Peyer's patch (tissue), 4 donors: Measurements from ENCODE around the gene TNFRSF8. TPM values are rescaled to one million over a fixed set of nuclear protein-coding genes. Genes with fewer than 3 reads are reported as not detected.
A peak's percentile ranks its signal among the peaks of the same experiment; 100 is the strongest.

Source experiments
- DNase-seq, 3 donors: peaks; one replicate each; pipeline ENCODE4 v3.0.0-alpha.2; 2017 to 2019
- H3K27ac ChIP-seq, 4 donors: fragments of 200-600 bp; sonication (generic); one replicate each; pipeline ENCODE4 v1.5.1; 2016 to 2019
- H3K27me3 ChIP-seq, 2 donors: fragments of 200-600 bp; sonication (generic); one replicate each; pipeline ENCODE4 v1.5.1; 2019
- H3K36me3 ChIP-seq, 3 donors: fragments of 200-600 bp; sonication (generic); one replicate each; pipeline ENCODE4 v1.5.1; 2016 to 2019
- H3K4me1 ChIP-seq, 4 donors: fragments of 200-600 bp; sonication (generic); one replicate each; pipeline ENCODE4 v1.5.1; 2016 to 2019
- H3K4me3 ChIP-seq, 4 donors: fragments of 200-600 bp; sonication (generic); 1 replicate in 3 of 4; 2 replicates in 1 of 4; pipeline ENCODE4 v1.5.1; 2016 to 2019; ENCODE audit warnings: mild to moderate bottlenecking in 1 of 4
- H3K9me3 ChIP-seq, 4 donors: fragments of 200-600 bp; sonication (generic); one replicate each; pipeline ENCODE4 v1.5.1; 2016 to 2019; ENCODE audit warnings: mild to moderate bottlenecking in 1 of 4
- POLR2A ChIP-seq, 2 donors: fragments of 450-650 bp; IDR thresholded peaks; one replicate each; pipeline ENCODE4 v1.5.1; 2017; ENCODE audit warnings: antibody characterized with exemption in 2 of 2, mild to moderate bottlenecking in 2 of 2, moderate library complexity in 2 of 2
- total RNA-seq, 4 donors: library from RNA; depleted of rRNA; stranded (reverse); fragments of >200 nt; gene quantifications; one replicate each; pipeline ENCODE4 v1.1.0, GENCODE V29; 2016
- TF ChIP-seq, protein P1 (sequence below), 6 experiments: fragments of 450-650 bp in 4 of 6; fragments of 200-600 bp in 2 of 6; sonication (generic) in 1 of 6; IDR thresholded peaks; one replicate each; pipeline ENCODE4 v1.5.1; 2017 to 2019; ENCODE audit warnings: antibody characterized with exemption in 6 of 6, mild to moderate bottlenecking in 3 of 6, moderate library complexity in 1 of 6

The TNFRSF8 gene
- total RNA-seq, 4 donors from 2014 or later: not detected

DNA sequence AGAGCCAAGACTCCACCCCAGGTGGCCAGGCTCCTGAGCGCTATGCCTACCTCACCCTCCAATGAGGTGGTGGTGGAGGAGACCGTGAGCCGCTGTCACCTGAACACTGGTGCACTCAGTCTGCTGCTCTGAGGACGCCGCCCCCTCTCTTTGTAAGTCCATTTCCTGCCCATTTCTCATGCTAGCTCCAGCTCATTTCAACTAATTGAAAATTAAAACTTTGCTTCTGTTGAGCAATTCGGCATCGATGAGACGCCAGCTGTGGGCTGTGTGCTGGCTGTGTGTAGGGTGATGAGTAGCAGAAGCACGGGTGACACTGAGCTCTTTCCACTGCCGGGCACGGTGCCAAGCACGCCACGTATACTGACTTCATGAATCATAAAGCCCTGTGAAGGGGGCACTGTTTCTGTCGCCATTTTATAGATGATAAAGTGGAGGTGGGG, 114.9 kb downstream of the TNFRSF8 start:
- Histone ChIP-seq H3K27me3 (no peaks in the 10 kb centered on the region), H3K36me3 (no peaks in the 10 kb centered on the region), H3K9me3 (no peaks in the 10 kb centered on the region), H3K4me3 (peak overlapping the region in 1 of 4 donors; percentile 24), H3K27ac (peak overlapping the region; percentile 50 to 71 (median 64)), H3K4me1 (peaks cover 7 to 78% (median 53%) of the 10 kb centered on the region in 4 donors)
- no peak for TF ChIP-seq POLR2A (IDR thresholded peaks at IDR 0.05)
- TF ChIP-seq, protein P1, sequence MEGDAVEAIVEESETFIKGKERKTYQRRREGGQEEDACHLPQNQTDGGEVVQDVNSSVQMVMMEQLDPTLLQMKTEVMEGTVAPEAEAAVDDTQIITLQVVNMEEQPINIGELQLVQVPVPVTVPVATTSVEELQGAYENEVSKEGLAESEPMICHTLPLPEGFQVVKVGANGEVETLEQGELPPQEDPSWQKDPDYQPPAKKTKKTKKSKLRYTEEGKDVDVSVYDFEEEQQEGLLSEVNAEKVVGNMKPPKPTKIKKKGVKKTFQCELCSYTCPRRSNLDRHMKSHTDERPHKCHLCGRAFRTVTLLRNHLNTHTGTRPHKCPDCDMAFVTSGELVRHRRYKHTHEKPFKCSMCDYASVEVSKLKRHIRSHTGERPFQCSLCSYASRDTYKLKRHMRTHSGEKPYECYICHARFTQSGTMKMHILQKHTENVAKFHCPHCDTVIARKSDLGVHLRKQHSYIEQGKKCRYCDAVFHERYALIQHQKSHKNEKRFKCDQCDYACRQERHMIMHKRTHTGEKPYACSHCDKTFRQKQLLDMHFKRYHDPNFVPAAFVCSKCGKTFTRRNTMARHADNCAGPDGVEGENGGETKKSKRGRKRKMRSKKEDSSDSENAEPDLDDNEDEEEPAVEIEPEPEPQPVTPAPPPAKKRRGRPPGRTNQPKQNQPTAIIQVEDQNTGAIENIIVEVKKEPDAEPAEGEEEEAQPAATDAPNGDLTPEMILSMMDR (IDR thresholded peaks at IDR 0.05): peak in 1 of 6 experiments; percentile 4
- DNase-seq: peak in 2 of 3 donors; percentile 74 to 88

- DNase-seq: no peak
- H3K27me3 ChIP-seq: no peaks in the 10 kb centered on the region
- TF ChIP-seq POLR2A (IDR thresholded peaks at IDR 0.05): no peak
- TF ChIP-seq, protein P1 (IDR thresholded peaks at IDR 0.05): no peak
- H3K4me3 ChIP-seq: peak overlapping the region in 1 of 4 donors; percentile 24
- H3K27ac ChIP-seq: peak overlapping the region; percentile 50 to 71 (median 64)
- H3K4me1 ChIP-seq: peaks cover 7 to 77% (median 49%) of the 10 kb centered on the region in 4 donors
- H3K9me3 ChIP-seq: no peaks in the 10 kb centered on the region
- H3K36me3 ChIP-seq: no peaks in the 10 kb centered on the region
These were observed 115.4 kb downstream of the TNFRSF8 start for GRCh38 chr1:12178511-12178910.

DNA sequence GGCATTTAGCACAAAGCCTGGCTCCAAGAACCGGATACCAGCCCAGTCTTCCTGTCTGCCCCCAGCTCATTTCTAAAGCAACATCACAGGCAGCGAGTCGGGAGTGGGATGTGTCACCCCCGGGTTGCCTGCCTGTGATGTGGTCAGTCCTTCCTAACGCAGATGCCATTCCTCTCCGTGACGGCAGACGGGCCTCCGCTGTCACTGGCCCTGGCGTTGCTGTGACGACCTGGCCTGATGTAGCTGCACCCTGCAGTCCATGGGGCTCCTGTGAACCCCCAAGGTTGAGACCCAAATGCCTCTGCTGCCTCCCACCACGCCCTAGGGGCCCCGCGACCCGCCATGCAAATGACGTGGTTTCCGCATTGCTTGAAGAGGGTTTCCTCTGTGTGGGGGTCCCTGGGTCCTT, 116.0 kb downstream of the TNFRSF8 start:
- Histone ChIP-seq H3K4me3 (peak overlapping the region in 1 of 4 donors; percentile 24), H3K36me3 (no peaks in the 10 kb centered on the region), H3K4me1 (peaks cover 7 to 75% (median 49%) of the 10 kb centered on the region in 4 donors), H3K27me3 (no peaks in the 10 kb centered on the region), H3K9me3 (no peaks in the 10 kb centered on the region), H3K27ac (peak overlapping the region; percentile 50 to 71 (median 64))
- peak in 2 of 3 donors; percentile 64 to 73 for DNase-seq
- no peak for TF ChIP-seq POLR2A (IDR thresholded peaks at IDR 0.05)
- TF ChIP-seq, protein P1 (IDR thresholded peaks at IDR 0.05): no peak

DNA sequence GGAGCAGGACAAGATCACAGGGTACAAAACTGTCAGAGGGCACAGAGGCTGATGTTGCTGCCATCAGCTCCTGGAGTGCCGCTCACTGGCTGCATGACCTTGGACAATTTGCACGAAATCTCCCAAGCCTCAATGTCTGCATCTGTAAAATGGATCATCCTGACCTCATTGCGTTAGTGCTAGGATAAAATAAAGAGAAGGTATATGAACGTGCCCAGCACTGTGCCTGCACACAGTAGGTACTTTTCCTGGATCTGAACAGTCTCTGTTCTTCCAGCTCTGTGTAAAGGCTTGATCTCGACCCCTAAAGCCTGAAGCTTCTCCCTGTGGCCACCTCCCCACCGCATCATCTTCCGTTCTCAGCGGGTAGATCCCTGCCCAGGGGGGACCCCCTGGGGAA, 116.6 kb downstream of the TNFRSF8 start:
- no peaks in the 10 kb centered on the region for H3K36me3 ChIP-seq
- H3K4me3 ChIP-seq: no peak overlapping the region
- peak overlapping the region; percentile 23 to 71 (median 64) for H3K27ac ChIP-seq
- no peaks in the 10 kb centered on the region for H3K27me3 ChIP-seq
- H3K9me3 ChIP-seq: no peaks in the 10 kb centered on the region
- TF ChIP-seq POLR2A (IDR thresholded peaks at IDR 0.05): no peak
- TF ChIP-seq, protein P1 (IDR thresholded peaks at IDR 0.05): no peak
- peaks cover 5 to 74% (median 47%) of the 10 kb centered on the region in 4 donors for H3K4me1 ChIP-seq
- DNase-seq: no peak

GRCh38 chr1:12180315-12180714, 117.2 kb downstream of the TNFRSF8 start:
- Histone ChIP-seq H3K4me1 (peaks cover 8 to 74% (median 44%) of the 10 kb centered on the region in 4 donors), H3K4me3 (no peak overlapping the region), H3K36me3 (no peaks in the 10 kb centered on the region), H3K27ac (peak overlapping the region; percentile 44 to 87 (median 63)), H3K27me3 (no peaks in the 10 kb centered on the region), H3K9me3 (no peaks in the 10 kb centered on the region)
- TF ChIP-seq, protein P1 (IDR thresholded peaks at IDR 0.05): no peak
- no peak for TF ChIP-seq POLR2A (IDR thresholded peaks at IDR 0.05)
- DNase-seq: peak in 1 of 3 donors; percentile 81
